GM18907 (cell line): Measurements from ENCODE around the gene QSOX1.

Source experiments
- ATAC-seq: cut with Tn5 transposase; IDR thresholded peaks from one replicate; pipeline ENCODE4 v1.9.1; 2021; ENCODE audit warnings: mild to moderate bottlenecking, moderate library complexity; ENCODE audit not compliant: unreplicated experiment

QSOX1 gene

GRCh38 chr1:180248176-180248575 lies 93.5 kb downstream of the QSOX1 start:
- ATAC-seq, result no peak

GRCh38 chr1:180248731-180249681 lies 94.3 kb downstream of the QSOX1 start:
- ATAC-seq, result no peak

GRCh38 chr1:180249725-180250498 lies 95.2 kb downstream of the QSOX1 start:
- no peak for ATAC-seq

GRCh38 chr1:180250499-180250770 lies 95.8 kb downstream of the QSOX1 start:
- no peak for ATAC-seq

- ATAC-seq, result no peak
Measured at GRCh38 chr1:180250883-180251509, 96.3 kb downstream of the QSOX1 start.

GRCh38 chr1:180251526-180252305 lies 97.0 kb downstream of the QSOX1 start:
- no peak for ATAC-seq

- peak; percentile 75 for ATAC-seq
Measured at GRCh38 chr1:180252638-180253536, 98.2 kb downstream of the QSOX1 start.
